GOT3 (cell line): ENCODE measurements around the gene COP1.

Experiments used
- DNase-seq: peaks from one replicate; lab custom pipeline; 2025; ENCODE audit warnings: mixed read lengths; lab: John Stamatoyannopoulos, UW

COP1 gene

GRCh38 chr1:176199707-176200106 is 7.4 kb downstream of the COP1 start:
- DNase-seq, result no peak

- no peak for DNase-seq
Observed at GRCh38 chr1:176198413-176198812, 8.7 kb downstream of the COP1 start.

- no peak for DNase-seq
Observed at GRCh38 chr1:176196728-176197127, 10.4 kb downstream of the COP1 start.

- no peak for DNase-seq
Observed at GRCh38 chr1:176195547-176195946, 11.5 kb downstream of the COP1 start.

- no peak for DNase-seq
Observed at GRCh38 chr1:176193663-176194062, 13.4 kb downstream of the COP1 start.

GRCh38 chr1:176193023-176193422 is 14.1 kb downstream of the COP1 start:
- DNase-seq, result no peak

- no peak for DNase-seq
Observed at GRCh38 chr1:176188604-176189003, 18.5 kb downstream of the COP1 start.

GRCh38 chr1:176187001-176187400 is 20.1 kb downstream of the COP1 start:
- no peak for DNase-seq

GRCh38 chr1:176183618-176184017 is 23.5 kb downstream of the COP1 start:
- DNase-seq, result no peak

GRCh38 chr1:176178316-176178715 is 28.8 kb downstream of the COP1 start:
- DNase-seq, result no peak

GRCh38 chr1:176177764-176178163 is 29.3 kb downstream of the COP1 start:
- no peak for DNase-seq

- DNase-seq, result no peak
Observed at GRCh38 chr1:176174108-176174507, 33.0 kb downstream of the COP1 start.

GRCh38 chr1:176172215-176172614 is 34.9 kb downstream of the COP1 start:
- DNase-seq, result no peak

GRCh38 chr1:176167210-176167609 is 39.9 kb downstream of the COP1 start:
- no peak for DNase-seq

- no peak for DNase-seq
Observed at GRCh38 chr1:176165573-176165972, 41.5 kb downstream of the COP1 start.

GRCh38 chr1:176164014-176164678 is 42.9 kb downstream of the COP1 start:
- DNase-seq, result no peak

GRCh38 chr1:176159993-176160392 is 47.1 kb downstream of the COP1 start:
- DNase-seq, result no peak

- DNase-seq, result no peak
Observed at GRCh38 chr1:176157995-176158394, 49.1 kb downstream of the COP1 start.

- DNase-seq, result no peak
Observed at GRCh38 chr1:176149939-176150807, 56.9 kb downstream of the COP1 start.

GRCh38 chr1:176144526-176144925 is 62.6 kb downstream of the COP1 start:
- no peak for DNase-seq

GRCh38 chr1:176142973-176143372 is 64.1 kb downstream of the COP1 start:
- DNase-seq, result no peak

- no peak for DNase-seq
Observed at GRCh38 chr1:176141449-176141848, 65.6 kb downstream of the COP1 start.

GRCh38 chr1:176136891-176137290 is 70.2 kb downstream of the COP1 start:
- DNase-seq, result no peak
